ENCODE results near the gene ABHD8.

DNA sequence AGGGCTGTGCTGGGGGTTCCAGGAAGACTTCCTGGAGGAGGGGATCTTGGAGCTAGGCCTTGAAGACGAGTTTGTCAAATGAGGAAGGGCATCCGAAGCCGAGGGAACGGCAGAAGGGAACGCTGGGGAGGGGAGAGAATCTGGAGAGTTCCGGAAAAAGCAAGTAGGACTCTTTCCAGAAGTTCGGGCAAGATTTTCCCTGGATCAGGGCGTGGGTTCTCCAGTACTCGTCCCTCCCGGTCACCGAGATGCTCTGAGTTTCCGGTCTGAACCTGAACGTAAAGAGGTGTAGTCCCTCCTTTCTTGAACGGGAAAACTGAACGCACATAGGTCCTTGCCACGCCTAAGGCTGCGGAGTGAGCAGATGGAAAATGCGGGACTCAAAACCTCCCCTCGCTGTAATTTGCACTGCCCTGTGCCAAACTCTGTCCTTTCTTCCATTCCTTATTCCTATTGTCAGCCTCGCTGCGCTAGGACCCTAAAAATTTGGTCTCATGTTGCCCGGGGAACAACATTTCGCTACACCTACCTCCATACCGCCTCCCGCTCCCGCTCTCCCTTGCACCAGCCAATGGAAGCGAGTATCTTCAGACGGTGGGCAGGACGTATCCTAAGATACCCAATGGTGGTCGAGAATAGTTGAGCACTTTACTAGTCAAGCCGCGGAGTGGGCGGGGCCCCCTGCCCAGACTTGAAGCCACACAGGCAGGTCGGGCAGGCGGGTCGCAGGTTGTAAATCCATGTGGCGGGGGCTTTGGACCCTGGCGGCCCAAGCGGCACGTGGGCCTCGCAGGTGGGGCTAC lies 33.8 kb upstream of the ABHD8 start, which contains the start of gene GTPBP3:
- TF ChIP-seq POLR2AphosphoS5 (IDR thresholded peaks at IDR 0.05; ENCODE audit: borderline replicate concordance, low read depth, low read length) (peak; percentile 91), EZH2 (IDR thresholded peaks at IDR 0.05) (no peak)

Data from SK-N-MC (cell line).